A549 treated with GW870086 at 1 μM for 4 hours (cell line): Measurements from ENCODE around the gene CENPX. TPM values are rescaled to one million over a fixed set of nuclear protein-coding genes. Genes with fewer than 3 reads are reported as not detected.

Experiments used
- total RNA-seq: library from RNA; stranded (reverse); fragments of 200-300 nt; extraction: Qiagen RNA extraction; gene quantifications from 5 replicates; pipeline ENCODE4 v1.2.3, GENCODE V29; 2022; ENCODE audit warnings: low read depth

CENPX gene
- total RNA-seq = 155 to 212 TPM (median 190 TPM) in 5 replicates

DNA sequence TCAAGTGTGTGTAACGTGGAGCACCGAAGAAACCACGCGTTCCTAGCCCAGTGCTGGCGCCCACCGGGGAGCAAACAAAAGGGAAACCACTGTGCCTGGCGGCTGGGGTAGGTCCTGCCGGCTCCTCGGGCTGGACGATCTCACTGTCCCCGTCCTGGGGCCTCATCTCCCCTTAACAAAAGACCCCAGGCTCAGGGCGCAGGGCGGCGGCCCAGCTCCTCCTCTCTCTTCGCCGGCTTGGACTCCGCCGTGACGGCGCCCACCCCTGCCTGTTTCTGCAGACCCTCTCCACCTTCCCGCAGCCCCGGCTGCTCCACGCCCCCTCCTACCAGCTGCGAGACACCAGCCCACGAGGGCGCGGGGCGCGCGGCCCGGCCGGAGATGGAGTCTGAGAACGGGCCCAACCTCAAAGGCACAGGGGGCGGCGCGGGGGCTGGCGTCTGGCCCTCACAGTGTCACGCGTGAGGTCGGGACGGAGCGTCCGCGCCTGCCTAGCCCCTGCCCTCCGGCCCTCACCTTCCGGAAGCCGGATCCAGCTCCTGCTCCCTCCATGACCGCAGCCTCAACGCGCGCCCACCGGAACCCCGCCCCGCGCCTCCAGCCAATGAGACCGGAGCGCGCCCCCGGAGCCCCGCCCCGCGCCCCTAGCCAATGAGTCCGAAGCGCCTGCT is at the start of gene CENPX:
Gene CENPX (minus strand): TSS at position 569 of the 671 bp plus-strand sequence. CDS start 17 bp downstream, at position 552.

DNA sequence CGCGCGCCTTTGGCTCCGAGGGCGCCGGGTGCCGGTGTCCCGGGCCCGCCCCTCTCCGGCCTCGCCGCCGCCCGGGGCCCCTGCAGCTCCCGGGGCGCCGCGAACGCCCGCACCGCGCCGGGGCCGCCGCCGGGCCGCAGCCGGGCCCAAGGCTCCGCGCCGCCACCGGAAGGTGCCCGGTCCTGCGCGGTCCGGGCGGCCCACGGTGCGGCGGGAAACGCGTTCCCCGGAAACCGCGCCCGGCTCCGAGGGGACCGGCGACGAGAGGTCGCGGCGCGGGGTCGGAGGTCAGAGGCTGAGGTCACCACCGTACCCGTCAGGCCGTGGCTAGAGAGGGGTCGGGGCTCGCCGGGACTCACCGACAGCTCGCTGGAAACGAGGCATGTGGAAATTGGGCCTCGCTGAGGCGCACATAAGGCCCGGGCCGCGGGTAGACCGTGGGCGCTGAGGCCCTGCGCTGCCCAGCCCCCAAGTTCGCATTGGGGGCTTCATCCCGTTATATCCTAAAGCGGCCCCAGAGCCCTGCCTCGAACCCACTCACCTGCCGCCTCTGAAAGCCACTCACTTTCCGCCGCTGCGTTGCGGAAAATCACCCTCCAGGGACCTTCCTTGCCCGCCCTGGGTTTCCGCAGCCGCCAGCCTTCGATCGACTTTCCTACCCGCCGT is 43.1 kb upstream of the CENPX start, which contains the start of gene DUS1L:
Gene DUS1L (minus strand): TSS at position 167 of the 666 bp plus-strand sequence. CDS start 745 bp downstream, outside the sequence.

DNA sequence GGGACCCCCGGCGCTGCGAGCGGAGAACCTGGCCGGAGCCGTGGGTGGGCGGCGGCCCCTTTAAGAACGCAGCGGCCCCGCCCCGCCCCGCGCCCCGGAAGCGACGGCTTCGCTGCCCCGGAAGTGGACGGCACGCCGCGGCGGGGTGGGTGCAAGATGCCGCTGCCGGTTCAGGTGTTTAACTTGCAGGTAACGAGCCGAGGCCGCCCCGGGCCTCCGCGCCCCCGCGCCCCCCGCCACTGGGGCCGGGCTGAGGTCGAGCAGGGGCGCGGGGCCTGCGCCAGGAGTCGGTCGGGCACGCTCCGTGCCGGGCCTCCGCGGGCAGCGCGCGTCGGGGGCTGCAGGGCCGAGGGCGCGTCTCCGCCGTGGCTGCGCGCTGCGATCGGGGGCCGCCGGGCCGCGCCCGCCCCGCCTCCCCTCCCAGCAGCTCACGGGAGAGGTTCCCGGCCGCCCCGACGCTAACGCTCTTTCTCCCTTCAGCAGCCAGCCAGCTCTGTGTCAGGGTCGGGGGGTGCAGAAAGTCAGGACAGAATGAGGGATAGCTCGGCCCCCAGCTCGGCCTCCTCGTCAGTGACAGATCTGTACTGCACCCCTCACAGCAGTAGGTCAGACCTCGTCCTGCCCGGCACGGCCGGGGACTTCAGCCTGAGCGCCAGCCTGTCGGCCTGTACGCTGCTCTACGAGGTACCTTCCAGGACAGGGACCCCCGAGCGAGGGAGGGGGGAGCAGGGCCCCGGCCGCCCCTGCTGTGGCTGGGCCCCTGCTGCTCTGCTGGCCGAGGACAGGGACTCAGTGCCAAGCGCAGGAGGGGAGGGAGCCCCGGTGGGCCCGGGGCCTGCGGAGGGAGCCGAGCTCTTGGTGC is 29.3 kb upstream of the CENPX start, which contains the start of the genes GPS1 and RFNG:
Gene GPS1 (plus strand): TSS at position 123 of the 862 bp plus-strand sequence. CDS start 34 bp downstream, at position 157.
Gene RFNG (minus strand): TSS at position 36 of the 862 bp plus-strand sequence. CDS start 45 bp downstream, outside the sequence.

DNA sequence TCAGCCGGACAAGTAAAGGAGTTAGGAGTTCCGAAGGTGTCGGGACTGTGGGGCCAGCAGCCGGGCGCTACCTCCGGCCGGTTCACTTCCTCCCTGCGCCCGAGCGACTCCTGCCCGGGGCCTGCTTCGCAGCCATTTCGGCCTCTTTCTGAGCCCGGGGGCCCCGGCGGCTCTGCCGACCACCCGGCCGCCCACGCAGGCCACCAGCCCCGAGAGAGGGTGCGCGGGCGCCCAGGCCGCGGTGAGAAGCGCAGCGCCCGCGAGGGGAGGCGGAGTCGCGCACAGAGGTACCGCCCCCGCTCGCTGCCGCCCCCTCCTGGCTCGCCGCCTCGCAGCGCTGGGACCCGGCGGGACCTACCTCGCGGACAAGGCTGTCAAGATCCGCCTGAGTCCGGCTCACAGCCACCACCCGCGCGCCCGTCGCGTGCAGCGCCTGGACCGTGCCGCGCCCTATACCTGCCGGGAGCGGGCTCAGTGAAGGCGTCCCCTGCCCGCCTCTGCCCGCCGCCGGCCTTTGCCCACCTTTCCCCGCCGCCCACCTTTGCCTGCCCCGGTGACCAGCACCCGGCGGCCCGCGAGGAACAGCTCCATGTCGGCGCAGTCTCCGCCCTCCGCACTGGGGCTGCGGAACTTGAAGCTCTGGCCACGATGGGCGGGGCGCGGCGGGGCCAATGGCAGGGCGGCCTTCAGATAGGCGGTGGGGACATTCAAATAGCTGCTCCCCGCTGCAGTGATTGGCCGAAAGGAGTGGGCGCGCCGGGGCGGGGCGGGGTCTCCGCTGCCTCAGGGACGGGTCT is 14.6 kb upstream of the CENPX start, which contains the start of gene DCXR:
Gene DCXR (minus strand): TSS at position 606 of the 797 bp plus-strand sequence. CDS start 15 bp downstream, at position 591.

DNA sequence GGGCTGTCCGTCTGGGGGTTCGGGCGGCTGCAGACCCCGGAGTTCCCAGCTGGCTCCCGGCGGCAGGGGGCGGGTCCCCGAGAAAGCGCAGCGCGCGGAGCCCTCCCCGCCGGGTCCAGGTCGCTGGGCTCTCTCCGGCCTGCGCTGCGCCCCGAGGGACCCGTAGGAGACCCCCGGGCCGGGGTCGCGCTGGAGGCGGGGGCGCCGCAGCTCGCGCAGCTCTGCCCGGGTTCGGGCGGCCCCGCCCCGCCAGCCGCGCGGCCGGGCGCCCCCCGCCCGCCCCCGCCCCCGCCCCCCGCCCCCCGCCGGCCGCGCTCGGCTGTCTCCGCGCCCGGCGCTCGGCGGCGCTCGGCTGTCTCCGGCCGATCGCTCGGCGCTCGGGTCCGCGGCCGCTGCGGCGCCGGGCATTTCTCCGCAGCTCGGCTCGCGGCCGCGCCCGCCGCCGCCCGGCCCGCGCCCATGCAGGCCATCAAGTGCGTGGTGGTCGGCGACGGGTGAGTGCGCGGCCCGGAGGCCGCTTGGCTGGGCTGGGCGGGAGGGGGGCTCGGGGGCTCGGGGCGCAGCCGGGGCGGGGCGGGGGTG is 8.7 kb upstream of the CENPX start, which contains the start of gene RAC3:
Gene RAC3 (plus strand): TSS at position 376 of the 582 bp plus-strand sequence. CDS start 84 bp downstream, at position 460.

DNA sequence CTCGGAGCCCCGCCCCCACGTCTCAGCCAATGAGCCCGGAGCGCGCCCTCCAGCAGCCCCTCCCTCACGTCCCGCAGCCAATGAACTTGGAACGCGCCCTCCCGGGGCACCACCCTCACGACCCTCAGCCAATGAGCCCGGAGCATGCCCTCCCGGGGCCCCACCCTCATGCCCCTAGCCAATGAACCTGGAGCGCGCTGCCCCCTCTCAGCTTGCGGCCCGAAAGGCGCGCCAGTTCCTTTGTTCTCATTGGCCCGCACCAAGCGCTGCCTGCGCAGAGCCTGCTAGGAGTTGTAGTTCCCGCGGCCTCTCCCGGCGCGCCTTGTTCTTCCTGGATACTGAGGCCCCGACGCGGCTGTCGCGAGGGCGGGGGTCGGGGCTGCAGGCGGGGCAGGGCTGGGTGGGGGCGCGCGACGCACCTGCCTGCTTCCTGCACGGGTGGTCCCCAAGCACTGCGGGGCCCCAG is 336 bp upstream of the CENPX start, which contains the start of gene LRRC45:
Gene LRRC45 (plus strand): TSS at position 325 of the 466 bp plus-strand sequence. CDS start 339 bp downstream, outside the sequence.

DNA sequence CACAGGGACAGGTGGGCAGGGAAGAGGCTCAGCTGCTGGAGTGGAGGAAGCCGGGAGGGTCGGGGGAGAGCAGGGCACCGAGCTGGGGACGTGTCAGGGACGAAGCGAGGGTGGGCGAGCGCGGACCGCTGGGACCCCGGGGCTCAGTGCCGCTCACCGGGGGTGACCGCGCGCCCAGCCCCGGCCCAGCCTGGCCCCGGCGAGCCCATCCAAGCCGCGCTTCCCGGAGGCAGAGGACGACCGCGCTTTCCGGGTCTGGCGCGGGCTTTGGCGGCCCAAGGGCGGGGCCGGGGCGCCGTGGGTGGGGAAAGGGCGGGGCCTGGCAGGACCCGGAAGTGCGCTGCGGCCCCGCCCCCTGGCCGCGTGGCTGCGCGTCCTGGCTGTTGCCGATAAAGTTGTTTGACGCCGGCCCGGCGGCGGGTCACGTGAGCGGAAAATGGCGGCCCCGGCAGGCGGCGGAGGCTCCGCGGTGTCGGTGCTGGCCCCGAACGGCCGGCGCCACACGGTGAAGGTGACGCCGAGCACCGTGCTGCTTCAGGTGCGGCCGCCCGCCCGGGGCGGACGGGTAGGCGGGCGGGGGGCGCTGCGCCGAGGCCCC is 45.4 kb downstream of the CENPX start, which contains the start of gene ASPSCR1:
Gene ASPSCR1 (plus strand): TSS at position 419 of the 598 bp plus-strand sequence. CDS start 18 bp downstream, at position 437.

Other genes with a start within 250 kb of the CENPX start
- 0.15 to 0.67 TPM (median 0.54 TPM) in 5 replicates for gene GCGR, start 218.7 kb downstream of the CENPX start, total RNA-seq
- 73.8 to 102 TPM (median 99.3 TPM) in 5 replicates for gene MCRIP1, start 189.6 kb downstream of the CENPX start, total RNA-seq
- gene PPP1R27, start 187.8 kb downstream of the CENPX start, total RNA-seq = 0.19 to 0.47 TPM (median 0.24 TPM) in 4 of 5 replicates, not detected in the other
- gene P4HB, start 162.3 kb downstream of the CENPX start, total RNA-seq = 672 to 719 TPM (median 681 TPM) in 5 replicates
- 558 to 703 TPM (median 590 TPM) in 5 replicates for gene ARHGDIA, start 151.5 kb downstream of the CENPX start, total RNA-seq
- gene ALYREF, start 131.3 kb downstream of the CENPX start, total RNA-seq = 171 to 261 TPM (median 232 TPM) in 5 replicates
- 208 to 312 TPM (median 266 TPM) in 5 replicates for gene ANAPC11, start 131.2 kb downstream of the CENPX start, total RNA-seq
- 0.27 to 0.84 TPM (median 0.53 TPM) in 5 replicates for gene NPB, start 120.6 kb downstream of the CENPX start, total RNA-seq
- gene PCYT2, start 111.5 kb downstream of the CENPX start, total RNA-seq = 15.4 to 22.5 TPM (median 19.0 TPM) in 5 replicates
- 33.7 to 48.8 TPM (median 45.2 TPM) in 5 replicates for gene SIRT7, start 104.7 kb downstream of the CENPX start, total RNA-seq
- gene MAFG, start 95.1 kb downstream of the CENPX start, total RNA-seq = 26.4 to 36.5 TPM (median 33.1 TPM) in 5 replicates
- gene PYCR1, start 85.6 kb downstream of the CENPX start, total RNA-seq = 58.8 to 95.8 TPM (median 83.5 TPM) in 5 replicates
- not detected in 5 replicates for gene MYADML2, start 75.6 kb downstream of the CENPX start, total RNA-seq
- gene NOTUM, start 61.7 kb downstream of the CENPX start, total RNA-seq = 0.13 to 0.56 TPM (median 0.35 TPM) in 5 replicates
- gene ASPSCR1, start 45.2 kb downstream of the CENPX start, total RNA-seq = 23.0 to 34.0 TPM (median 26.5 TPM) in 5 replicates
- gene LRRC45, start 427 bp upstream of the CENPX start, total RNA-seq = 9.7 to 15.3 TPM (median 13.6 TPM) in 5 replicates
- gene RAC3, start 8.8 kb upstream of the CENPX start, total RNA-seq = 25.0 to 39.4 TPM (median 34.2 TPM) in 5 replicates
- gene DCXR, start 14.8 kb upstream of the CENPX start, total RNA-seq = 66.6 to 101 TPM (median 95.7 TPM) in 5 replicates
- gene RFNG, start 28.9 kb upstream of the CENPX start, total RNA-seq = 16.1 to 25.0 TPM (median 23.9 TPM) in 5 replicates
- 99.8 to 139 TPM (median 137 TPM) in 5 replicates for gene GPS1, start 29.0 kb upstream of the CENPX start, total RNA-seq
- 80.3 to 145 TPM (median 129 TPM) in 5 replicates for gene DUS1L, start 42.9 kb upstream of the CENPX start, total RNA-seq
- 102 to 132 TPM (median 126 TPM) in 5 replicates for gene FASN, start 75.4 kb upstream of the CENPX start, total RNA-seq
- gene CCDC57, start 190.0 kb upstream of the CENPX start, total RNA-seq = 21.3 to 30.1 TPM (median 28.8 TPM) in 5 replicates
- 130 to 166 TPM (median 152 TPM) in 5 replicates for gene SLC16A3, start 206.2 kb upstream of the CENPX start, total RNA-seq